Pancreas (tissue), 10 donors: ENCODE data around the gene TAAR8. TPM values are rescaled to one million over a fixed set of nuclear protein-coding genes. Genes with fewer than 3 reads are reported as not detected.
"Not testable (repeated sequence)": the region's sequence is repeated elsewhere in the genome, so short reads cannot be mapped to it uniquely, and the experiment has no call there.

ENCODE experiments used
- ATAC-seq, 4 donors: fragments of 200-7000 bp; cut with Tn5 transposase; one replicate each; pipeline versions ENCODE4 v1.8.0 to v1.9.1; 2020; ENCODE audit warnings: mild to moderate bottlenecking in 4 of 4, moderate library complexity in 4 of 4
- DNase-seq, 6 donors: peaks; one replicate each; pipeline ENCODE4 v3.0.0-alpha.2; 2020
- FAIRE-seq: peaks from 2 replicates; lab custom pipeline; 2012; peaks lifted over from hg19 to GRCh38; lab: Jason Lieb, UNC
- H3K27ac ChIP-seq, 4 donors: fragments of 200-600 bp; sonication (generic); 1 replicate in 3 of 4; 2 replicates in 1 of 4; pipeline versions ENCODE4 v1.5.0 to v1.8.0; 2020
- H3K27me3 ChIP-seq, 4 donors: fragments of 200-600 bp; one replicate each; pipeline ENCODE4 v1.8.0; 2021
- H3K36me3 ChIP-seq, 3 donors: fragments of 200-600 bp; sonication (generic) in 1 of 3; one replicate each; pipeline versions ENCODE4 v1.5.0 to v1.8.0; 2020 to 2021
- H3K4me1 ChIP-seq, 3 donors: fragments of 200-600 bp; one replicate each; pipeline ENCODE4 v1.8.0; 2021
- H3K4me3 ChIP-seq, 4 donors: fragments of 200-600 bp; sonication (generic) in 2 of 4; one replicate each; pipeline versions ENCODE4 v1.5.0 to v1.8.0; 2020 to 2021
- H3K9me3 ChIP-seq, 4 donors: fragments of 200-600 bp; one replicate each; pipeline ENCODE4 v1.8.0; 2021
- WGBS, 2 donors: extraction: QIAGEN DNeasy Blood & Tissue Kit; methylation state at CpG; one replicate each; pipeline ENCODE4 v1.1.7; 2013; 5-methylcytosine and 5-hydroxymethylcytosine counted together
- intact Hi-C, 3 donors: fragments of 100-400 bp; cut with DNase I; formaldehyde crosslinking; loops; one replicate each; pipeline versions ENCODE4 v1.11.1 to v1.14.2; 2022
- polyA plus RNA-seq, 2 donors: library from polyadenylated mRNA; stranded (reverse); fragments of 200-250 nt; gene quantifications; one replicate each; pipeline ENCODE4 v1.2.3, GENCODE V29; 2013
- total RNA-seq, 6 donors: library from RNA; stranded (reverse); fragmentation: NEBNext Ultra II Directional in 4 of 6; extraction: Animal tissue kit (Norgen Biotek cat#: 25700) in 4 of 6; gene quantifications; one replicate each; pipeline versions ENCODE4 v1.2.1 to v1.2.4, GENCODE V29; 2021 to 2023
- TF ChIP-seq, protein P1 (sequence below), 4 donors: fragments of 200-600 bp; sonication (generic) in 3 of 4; IDR thresholded peaks; one replicate each; pipeline versions ENCODE4 v1.5.0 to v1.8.0; 2021; ENCODE audit warnings: antibody characterized with exemption in 4 of 4
- donor health status: healthy with polysubstance abuse.
- donor health status: DM: no; HTN: no; CAD: no; lungs with moderate emphysema.
- donor health status: DM: no; HTN: no; CAD: no.
- donor health status: control.
- donor health status: control.
- donor health status: Bipolar disorder and iron deficiency.
- donor health status: DM: yes; HTN: yes; CAD: no.
- donor health status: DM: no; HTN: no; CAD: no.
- donor health status: DM: no; HTN: no; CAD: no.
- donor health status: DM: yes; HTN: yes; CAD: no.

TAAR8 gene
- total and polyA plus RNA-seq, 8 donors, result not detected

DNA sequence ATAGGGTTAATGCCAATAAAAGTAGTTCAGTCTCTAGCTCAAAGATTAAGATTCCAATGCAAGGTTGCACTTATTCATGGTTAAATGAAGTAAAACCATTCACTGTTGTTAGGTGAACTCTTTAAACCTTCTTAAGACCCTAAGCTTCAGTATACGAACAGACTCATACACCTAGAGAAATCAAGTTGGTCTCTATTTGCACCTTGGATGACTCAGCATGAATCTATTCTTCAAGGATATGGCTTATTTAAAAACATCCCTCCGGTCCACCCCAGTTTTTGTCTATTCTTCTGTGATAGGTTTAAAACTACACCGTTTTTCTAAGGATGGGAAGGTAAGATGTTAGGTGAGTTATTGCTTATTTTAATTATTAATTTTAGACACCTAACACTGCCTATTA lies 15.3 kb upstream of the TAAR8 start:
- Histone ChIP-seq H3K9me3 (no peaks in the 10 kb centered on the region), H3K4me3 (no peak overlapping the region), H3K4me1 (no peaks in the 10 kb centered on the region), H3K27ac (no peak overlapping the region), H3K36me3 (no peaks in the 10 kb centered on the region), H3K27me3 (peaks cover 0 to 3% (median 0%) of the 10 kb centered on the region in 4 donors)
- FAIRE-seq (no peak), DNase-seq (no peak), ATAC-seq (no peak)
- TF ChIP-seq, protein P1, sequence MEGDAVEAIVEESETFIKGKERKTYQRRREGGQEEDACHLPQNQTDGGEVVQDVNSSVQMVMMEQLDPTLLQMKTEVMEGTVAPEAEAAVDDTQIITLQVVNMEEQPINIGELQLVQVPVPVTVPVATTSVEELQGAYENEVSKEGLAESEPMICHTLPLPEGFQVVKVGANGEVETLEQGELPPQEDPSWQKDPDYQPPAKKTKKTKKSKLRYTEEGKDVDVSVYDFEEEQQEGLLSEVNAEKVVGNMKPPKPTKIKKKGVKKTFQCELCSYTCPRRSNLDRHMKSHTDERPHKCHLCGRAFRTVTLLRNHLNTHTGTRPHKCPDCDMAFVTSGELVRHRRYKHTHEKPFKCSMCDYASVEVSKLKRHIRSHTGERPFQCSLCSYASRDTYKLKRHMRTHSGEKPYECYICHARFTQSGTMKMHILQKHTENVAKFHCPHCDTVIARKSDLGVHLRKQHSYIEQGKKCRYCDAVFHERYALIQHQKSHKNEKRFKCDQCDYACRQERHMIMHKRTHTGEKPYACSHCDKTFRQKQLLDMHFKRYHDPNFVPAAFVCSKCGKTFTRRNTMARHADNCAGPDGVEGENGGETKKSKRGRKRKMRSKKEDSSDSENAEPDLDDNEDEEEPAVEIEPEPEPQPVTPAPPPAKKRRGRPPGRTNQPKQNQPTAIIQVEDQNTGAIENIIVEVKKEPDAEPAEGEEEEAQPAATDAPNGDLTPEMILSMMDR (IDR thresholded peaks at IDR 0.05), result no peak
- WGBS, 2 donors, result 66 to 78% methylated on average over 3 of the region's 3 CpGs
- intact Hi-C loops, result loop anchor here in 1 of 3 donors (10.0 kb wide), 1 partner anchor 238 kb away; no protein-coding TSS in a partner anchor

DNA sequence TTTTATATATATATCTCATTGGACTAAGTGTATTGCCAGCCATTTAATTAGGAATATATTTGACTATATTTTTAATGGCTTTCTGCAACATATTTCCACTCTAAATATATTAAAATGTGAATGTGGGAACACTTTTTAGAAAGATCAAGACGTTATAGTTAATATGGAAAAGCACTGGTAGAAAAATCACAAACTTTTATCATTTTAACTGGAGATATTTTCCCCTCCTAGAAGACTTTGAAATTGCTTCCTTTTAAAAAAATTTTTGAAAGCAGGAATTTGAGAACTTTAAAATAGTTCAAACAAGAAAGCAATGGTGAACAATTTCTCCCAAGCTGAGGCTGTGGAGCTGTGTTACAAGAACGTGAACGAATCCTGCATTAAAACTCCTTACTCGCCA lies 14.5 kb upstream of the TAAR8 start, which contains the start of gene TAAR9:
Gene TAAR9 (plus strand): TSS at position 301 of the 400 bp plus-strand sequence. CDS start 13 bp downstream, at position 314.
- Histone ChIP-seq H3K27me3 (peaks cover 0 to 4% (median 2%) of the 10 kb centered on the region in 4 donors), H3K9me3 (no peaks in the 10 kb centered on the region), H3K4me1 (no peaks in the 10 kb centered on the region), H3K4me3 (no peak within 1 kb of the TSS), H3K27ac (no peak within 1 kb of the TSS), H3K36me3 (no peaks in the 10 kb centered on the region)
- FAIRE-seq, result no peak
- intact Hi-C loops, result loop anchor here in 1 of 3 donors (10.0 kb wide), 1 partner anchor 237 kb away; no protein-coding TSS in a partner anchor
- TF ChIP-seq, protein P1 (IDR thresholded peaks at IDR 0.05), result no peak
- 67 to 77% methylated on average over 4 of the region's 4 CpGs for WGBS, 2 donors
- no peak for ATAC-seq
- DNase-seq, result no peak

DNA sequence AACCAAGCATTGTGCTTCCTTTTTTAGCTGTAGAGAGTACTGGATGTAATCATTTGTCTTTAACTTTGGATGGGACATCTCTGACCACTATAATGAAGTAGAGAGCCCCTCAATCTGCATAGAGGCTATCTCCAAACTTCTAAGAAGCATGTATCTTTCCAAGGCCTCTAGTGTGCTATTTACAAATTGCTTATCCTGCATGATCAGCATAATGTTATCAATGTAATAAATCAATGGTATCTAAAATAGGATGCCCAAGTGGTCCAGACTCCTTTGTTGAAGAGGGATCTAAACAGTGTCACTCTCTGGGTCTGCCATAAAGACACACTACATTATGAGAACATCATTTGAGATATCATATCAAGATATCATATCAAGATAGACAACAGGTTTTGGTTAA lies 7.6 kb upstream of the TAAR8 start:
- ATAC-seq (no peak), FAIRE-seq (no peak)
- intact Hi-C loops, result no loop called here

DNA sequence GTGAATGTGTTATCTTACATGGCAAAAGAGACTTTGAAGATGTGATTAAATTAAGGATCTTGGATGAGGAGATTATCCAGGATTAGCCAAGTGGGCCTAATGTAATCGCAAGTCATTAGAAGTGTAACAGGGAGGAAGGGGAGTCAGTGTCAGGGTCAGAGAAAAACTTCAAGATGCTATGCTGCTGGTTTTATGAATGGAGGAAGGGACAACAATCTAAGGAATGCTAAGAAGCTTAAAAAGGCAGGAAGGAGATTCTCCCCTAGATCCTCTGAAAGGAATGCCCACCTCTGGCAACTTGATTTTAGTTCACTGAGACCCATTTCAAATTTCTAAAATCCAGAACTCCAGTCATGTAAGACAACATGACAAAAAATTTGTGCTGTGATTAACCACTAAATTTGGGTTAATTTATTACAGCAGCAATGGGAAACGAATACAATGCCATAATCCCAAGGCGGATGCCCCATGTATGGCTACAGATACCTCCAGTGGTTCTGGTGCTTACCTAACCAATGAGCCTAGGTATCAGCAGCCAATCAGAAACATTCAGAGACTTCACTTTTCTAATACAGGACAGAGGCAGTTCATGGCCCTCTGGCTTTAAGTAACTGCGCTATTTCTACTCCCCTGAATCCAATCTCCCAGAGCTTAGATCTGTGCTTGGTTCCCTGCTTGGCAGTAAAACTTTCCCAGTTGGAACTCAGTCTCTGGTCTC lies 3.6 kb upstream of the TAAR8 start:
- Histone ChIP-seq H3K9me3 (no peaks in the 10 kb centered on the region), H3K27ac (no peak overlapping the region), H3K4me3 (no peak overlapping the region), H3K27me3 (no peaks in the 10 kb centered on the region), H3K4me1 (no peaks in the 10 kb centered on the region), H3K36me3 (no peaks in the 10 kb centered on the region)
- FAIRE-seq (no peak), ATAC-seq (no peak), DNase-seq (no peak)
- intact Hi-C loops, result no loop called here
- 84 to 90% methylated on average over 4 of the region's 4 CpGs for WGBS, 2 donors
- TF ChIP-seq, protein P1 (IDR thresholded peaks at IDR 0.05), result no peak

More for the DNA sequence above, 7.6 kb upstream of the TAAR8 start:
- no peak for DNase-seq
- Histone ChIP-seq H3K36me3 (no peaks in the 10 kb centered on the region), H3K4me1 (no peaks in the 10 kb centered on the region), H3K9me3 (no peaks in the 10 kb centered on the region), H3K4me3 (no peak overlapping the region), H3K27me3 (peaks cover 0 to 4% (median 2%) of the 10 kb centered on the region in 4 donors), H3K27ac (no peak overlapping the region)
- TF ChIP-seq, protein P1 (IDR thresholded peaks at IDR 0.05), result no peak

DNA sequence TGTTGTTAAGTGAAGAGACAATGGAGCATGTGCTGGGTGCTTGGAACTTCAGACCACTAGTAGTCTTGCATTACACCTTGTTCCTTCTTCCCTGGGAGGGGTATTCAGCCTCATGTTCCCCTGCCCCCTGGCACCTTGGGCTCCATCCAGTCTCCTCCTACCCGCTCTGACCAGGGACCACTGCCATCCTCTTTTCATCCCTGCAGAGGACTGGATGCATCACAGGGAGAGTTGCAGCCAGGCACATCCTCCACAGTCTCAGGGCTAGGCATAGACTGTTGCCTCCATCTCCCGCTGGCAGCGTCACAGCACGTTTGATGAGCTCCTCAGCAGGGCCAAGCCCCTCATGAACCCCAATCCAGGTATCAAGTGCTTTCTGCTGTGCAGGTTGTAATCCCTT lies 1.3 kb upstream of the TAAR8 start:
- FAIRE-seq, result no peak

DNA sequence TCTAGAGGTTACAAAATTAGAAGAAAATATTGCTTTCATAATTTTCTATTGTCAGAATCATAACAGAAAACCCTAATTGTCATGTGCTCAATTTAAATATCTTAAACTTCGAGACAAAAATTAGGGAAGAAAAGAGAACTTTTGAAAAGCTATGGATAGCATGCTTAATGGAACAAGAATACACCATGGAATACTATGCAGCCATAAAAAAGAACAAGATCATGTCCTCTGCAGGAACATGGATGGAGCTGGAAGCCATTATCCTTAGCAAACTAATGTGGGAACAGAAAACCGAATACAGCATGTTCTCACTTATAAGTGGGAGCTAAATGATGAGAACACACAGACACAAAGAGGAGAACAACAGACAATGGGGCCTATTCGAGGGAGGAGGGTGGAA lies 7.6 kb downstream of the TAAR8 start:
- H3K36me3 ChIP-seq, H3K27ac ChIP-seq, ATAC-seq, DNase-seq, H3K9me3 ChIP-seq, intact Hi-C loops, H3K4me1 ChIP-seq, H3K27me3 ChIP-seq, FAIRE-seq, H3K4me3 ChIP-seq: not testable (repeated sequence)
- WGBS, 2 donors, result 62 to 80% methylated on average over 3 of the region's 3 CpGs

More for the DNA sequence above, 1.3 kb upstream of the TAAR8 start:
- no peak for ATAC-seq
- intact Hi-C loops, result no loop called here
- H3K9me3 ChIP-seq, result no peaks in the 10 kb centered on the region
- no peaks in the 10 kb centered on the region for H3K27me3 ChIP-seq
- TF ChIP-seq, protein P1 (IDR thresholded peaks at IDR 0.05), result no peak
- no peaks in the 10 kb centered on the region for H3K36me3 ChIP-seq
- H3K4me3 ChIP-seq, result no peak overlapping the region
- 85 to 89% methylated on average over 4 of the region's 4 CpGs for WGBS, 2 donors
- no peak overlapping the region for H3K27ac ChIP-seq
- DNase-seq, result no peak
- H3K4me1 ChIP-seq, result no peaks in the 10 kb centered on the region
